CD4-positive, alpha-beta T cell treated with Interleukin-10 for 1 hour (primary cell): ENCODE measurements around the gene CACNB4.
"Not testable (repeated sequence)": the region's sequence is repeated elsewhere in the genome, so short reads cannot be mapped to it uniquely, and the experiment has no call there.

Experiments used
- DNase-seq: peaks from one replicate; pipeline ENCODE4 v3.0.0-alpha.2; 2020

CACNB4 gene

GRCh38 chr2:151931030-151931611, 167.7 kb downstream of the CACNB4 start:
- no peak for DNase-seq

GRCh38 chr2:151930042-151930441, 168.8 kb downstream of the CACNB4 start:
- DNase-seq: no peak

- no peak for DNase-seq
Measured at GRCh38 chr2:151928380-151928779, 170.5 kb downstream of the CACNB4 start.

GRCh38 chr2:151927501-151928221, 171.2 kb downstream of the CACNB4 start:
- no peak for DNase-seq

GRCh38 chr2:151922845-151923666, 175.8 kb downstream of the CACNB4 start:
- DNase-seq: no peak

GRCh38 chr2:151919786-151920185, 179.1 kb downstream of the CACNB4 start:
- no peak for DNase-seq

GRCh38 chr2:151918308-151918707, 180.5 kb downstream of the CACNB4 start:
- DNase-seq: peak; percentile 5

- DNase-seq: no peak
Measured at GRCh38 chr2:151916632-151917031, 182.2 kb downstream of the CACNB4 start.

- not testable (repeated sequence) for DNase-seq
Measured at GRCh38 chr2:151915629-151916025, 183.2 kb downstream of the CACNB4 start.

- DNase-seq: no peak
Measured at GRCh38 chr2:151914989-151915628, 183.7 kb downstream of the CACNB4 start.

GRCh38 chr2:151908204-151908882, 190.5 kb downstream of the CACNB4 start:
- no peak for DNase-seq

GRCh38 chr2:151907286-151908203, 191.3 kb downstream of the CACNB4 start:
- DNase-seq: no peak

- DNase-seq: no peak
Measured at GRCh38 chr2:151906633-151906998, 192.2 kb downstream of the CACNB4 start.

- no peak for DNase-seq
Measured at GRCh38 chr2:151905963-151906632, 192.7 kb downstream of the CACNB4 start.

GRCh38 chr2:151904807-151905206, 194.0 kb downstream of the CACNB4 start:
- DNase-seq: no peak

GRCh38 chr2:151904021-151904420, 194.8 kb downstream of the CACNB4 start:
- no peak for DNase-seq

- DNase-seq: no peak
Measured at GRCh38 chr2:151902829-151903228, 196.0 kb downstream of the CACNB4 start.

GRCh38 chr2:151900331-151900730, 198.5 kb downstream of the CACNB4 start:
- DNase-seq: no peak

- DNase-seq: no peak
Measured at GRCh38 chr2:151899156-151899555, 199.7 kb downstream of the CACNB4 start.

GRCh38 chr2:151891566-151892194, 207.2 kb downstream of the CACNB4 start:
- no peak for DNase-seq

- DNase-seq: no peak
Measured at GRCh38 chr2:151887164-151887563, 211.7 kb downstream of the CACNB4 start.
